Activated T-cell treated with anti-CD3 and anti-CD28 coated beads for 4 hours (primary cell): Measurements from ENCODE around the gene TSHZ2.

Experiments used
- DNase-seq: peaks from one replicate; pipeline ENCODE4 v3.0.0-alpha.2; 2020

Gene TSHZ2

GRCh38 chr20:53069132-53069531 lies 97.0 kb downstream of the TSHZ2 start:
- DNase-seq, result no peak

DNA sequence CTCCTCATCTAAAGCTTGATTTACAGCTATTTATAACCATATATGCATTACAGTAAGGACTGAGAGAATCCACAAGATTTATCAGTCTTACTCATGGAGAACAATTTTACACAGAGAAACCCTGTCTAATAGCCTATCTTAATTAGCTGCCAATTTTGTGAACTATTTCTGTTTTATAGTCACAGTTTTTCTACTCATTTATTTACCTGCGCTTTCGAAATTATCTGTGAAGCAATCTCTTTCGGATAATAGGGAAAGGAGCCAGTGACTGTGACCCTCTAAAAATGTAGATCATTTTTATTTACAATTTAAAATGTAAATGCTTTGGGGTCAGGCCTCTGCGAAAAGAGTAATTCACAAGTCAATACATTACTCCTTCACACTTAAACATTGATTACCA lies 98.1 kb downstream of the TSHZ2 start:
- no peak for DNase-seq

- peak; percentile 12 for DNase-seq
Observed at GRCh38 chr20:53070706-53071392, 98.7 kb downstream of the TSHZ2 start.

DNA sequence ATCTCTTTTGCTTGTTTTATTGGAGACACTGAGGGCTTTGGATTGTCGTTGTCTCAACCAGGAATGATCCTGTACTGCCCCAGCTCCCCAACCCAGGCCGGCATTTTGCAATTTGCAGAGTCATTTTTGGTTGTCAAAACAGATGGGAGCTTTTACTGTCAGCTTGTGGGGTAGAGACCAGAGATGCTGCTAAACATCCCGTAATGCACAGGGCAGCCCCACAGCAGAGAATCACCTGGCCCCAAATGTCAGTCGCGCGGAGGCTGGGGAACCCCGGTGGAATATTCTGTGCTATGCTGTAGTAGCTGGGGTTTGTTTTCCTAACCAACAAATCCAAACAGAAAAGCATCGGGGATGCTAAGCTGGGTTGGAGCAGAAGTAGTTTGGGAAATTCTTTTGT lies 99.7 kb downstream of the TSHZ2 start:
- DNase-seq, result no peak

DNA sequence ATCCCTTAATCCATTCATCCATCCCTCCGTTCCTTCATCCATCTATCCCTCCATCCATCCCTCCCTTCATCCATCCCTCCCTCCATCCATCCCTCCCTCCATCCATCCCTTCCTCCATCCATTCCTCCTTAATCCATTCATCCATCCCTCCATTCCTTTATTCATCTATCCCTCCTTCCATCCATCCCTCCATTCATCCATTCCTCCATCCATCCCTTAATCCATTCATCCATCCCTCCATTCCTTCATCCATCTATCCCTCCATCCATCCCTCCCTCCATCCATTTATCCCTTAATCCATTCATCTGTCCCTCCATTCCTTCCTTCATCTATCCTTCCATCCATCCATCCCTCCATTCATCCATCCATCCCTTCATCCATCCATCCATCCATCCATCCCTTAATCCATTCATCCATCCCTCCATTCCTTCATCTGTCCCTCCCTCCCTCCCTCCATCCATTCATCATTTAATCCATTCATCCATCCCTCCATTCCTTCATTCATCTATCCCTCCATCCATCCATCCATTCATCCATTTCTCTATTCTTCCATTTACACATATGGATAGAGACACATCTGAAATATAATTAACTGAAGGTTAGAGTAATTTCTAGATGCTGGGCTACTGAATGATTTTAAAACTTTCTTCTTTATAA lies 100.9 kb downstream of the TSHZ2 start:
- DNase-seq, result no peak

DNA sequence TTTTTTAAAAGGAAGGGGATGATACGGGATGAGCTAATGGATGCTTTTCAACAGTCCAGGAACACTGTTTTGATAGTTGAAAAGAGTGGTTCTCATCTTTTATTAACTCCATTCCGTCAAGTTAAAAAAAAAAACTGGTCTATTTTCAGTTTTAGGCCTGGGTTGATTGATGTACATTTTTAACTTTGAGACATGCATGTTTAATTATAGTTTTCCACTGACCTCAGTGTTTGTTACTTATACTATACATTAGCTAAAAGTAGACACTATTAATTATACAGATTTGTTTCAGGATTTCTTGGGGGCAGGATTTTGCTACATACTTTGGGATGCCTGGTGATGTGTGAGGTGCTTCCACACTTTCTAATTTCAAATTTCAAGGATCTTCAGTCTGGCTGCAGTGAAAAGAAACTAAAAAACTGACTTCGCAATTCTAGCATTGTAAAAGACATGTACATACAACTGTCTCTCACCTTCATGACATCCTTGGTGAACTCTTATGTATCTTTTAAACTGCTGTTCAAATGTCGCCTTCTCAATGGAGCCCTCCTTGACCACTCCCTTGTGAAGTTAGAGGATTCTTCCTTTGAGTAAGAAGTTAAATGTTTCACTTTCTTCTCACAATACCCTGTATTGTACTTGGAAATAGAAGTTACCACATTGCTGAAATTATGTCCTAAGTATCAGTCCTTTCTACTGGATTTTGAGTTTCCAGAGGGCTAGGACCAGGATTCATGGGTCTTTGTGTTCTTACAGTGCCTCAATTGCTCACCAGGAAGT lies 101.7 kb downstream of the TSHZ2 start:
- DNase-seq, result no peak

DNA sequence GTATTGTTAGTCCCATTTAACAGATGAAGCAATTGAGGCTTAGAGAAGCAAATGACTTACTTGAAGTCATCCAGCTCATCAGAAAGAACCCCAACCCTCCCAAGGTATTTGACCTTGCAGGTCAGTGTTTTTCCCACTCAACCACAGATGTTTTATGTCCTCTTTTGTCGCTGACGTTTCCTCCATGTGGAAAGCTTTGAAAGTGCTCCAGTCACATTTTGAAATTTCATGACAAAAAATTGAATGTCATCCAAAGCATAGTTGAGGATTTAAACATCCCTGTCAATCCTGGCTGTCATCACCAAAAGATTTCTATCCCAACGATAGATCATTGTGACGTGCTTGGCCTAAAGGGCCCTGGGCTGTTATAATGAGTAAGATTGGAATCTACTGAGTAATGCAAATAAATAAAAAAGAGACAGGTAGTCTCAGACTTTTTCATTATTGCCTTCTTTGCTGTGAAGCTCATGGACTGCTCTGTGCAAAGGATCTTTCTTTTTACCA lies 102.7 kb downstream of the TSHZ2 start:
- DNase-seq, result no peak

GRCh38 chr20:53076668-53077067 lies 104.5 kb downstream of the TSHZ2 start:
- DNase-seq, result no peak

DNA sequence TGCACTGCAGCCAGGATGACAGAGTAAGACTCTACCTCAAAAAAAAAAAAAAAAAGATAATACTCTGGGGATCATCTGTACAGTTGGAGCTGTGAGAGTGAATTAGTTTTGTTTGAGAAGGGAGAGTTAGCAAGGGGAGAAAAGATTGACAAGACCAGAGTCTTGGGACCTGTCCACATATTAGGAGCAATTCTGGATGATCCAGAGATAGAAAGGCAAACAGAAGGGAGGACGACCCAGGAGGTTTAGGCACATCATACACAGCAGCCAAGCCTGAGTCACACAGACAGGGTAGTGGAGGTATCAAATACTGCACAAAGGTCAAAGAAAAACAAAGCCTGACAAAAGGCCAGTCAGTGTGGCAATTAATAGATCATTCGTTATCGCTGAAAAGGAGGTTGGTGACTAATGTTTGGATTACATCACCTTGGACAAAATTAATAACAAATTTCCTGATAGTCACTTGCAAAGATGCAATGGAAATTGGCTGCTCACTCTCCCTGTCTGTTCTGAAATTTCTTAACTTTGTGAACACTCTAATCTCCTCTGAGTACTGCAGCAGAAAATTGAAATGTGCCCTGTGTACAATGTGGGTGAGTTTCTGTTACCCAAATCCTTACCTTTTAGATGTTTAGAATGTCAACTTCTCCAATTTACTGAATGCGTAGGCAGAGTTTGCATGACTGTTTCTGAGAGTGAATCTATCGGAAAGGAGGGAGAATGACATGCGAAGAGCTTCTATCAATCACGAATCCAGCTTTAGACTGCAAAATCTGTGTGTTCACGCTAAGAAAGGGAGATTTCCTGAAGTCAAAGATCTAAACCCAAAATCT lies 105.4 kb downstream of the TSHZ2 start:
- no peak for DNase-seq

GRCh38 chr20:53078761-53079160 lies 106.6 kb downstream of the TSHZ2 start:
- no peak for DNase-seq

GRCh38 chr20:53079261-53079691 lies 107.1 kb downstream of the TSHZ2 start:
- DNase-seq, result no peak

- no peak for DNase-seq
Observed at GRCh38 chr20:53079828-53080686, 107.9 kb downstream of the TSHZ2 start.

DNA sequence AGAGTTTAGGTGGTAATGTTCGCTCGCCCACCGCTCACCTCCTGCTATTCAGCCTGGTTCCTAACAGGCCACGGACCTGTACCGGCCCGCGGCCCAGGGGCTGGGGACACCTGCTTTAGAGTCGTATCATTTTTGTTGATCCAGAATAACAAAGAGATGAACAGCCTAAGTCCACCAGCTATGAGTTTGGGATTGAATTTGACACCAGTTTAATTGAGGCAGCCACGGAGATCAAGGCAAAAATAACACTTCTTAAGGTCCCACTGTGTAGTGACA lies 108.5 kb downstream of the TSHZ2 start:
- DNase-seq, result no peak

DNA sequence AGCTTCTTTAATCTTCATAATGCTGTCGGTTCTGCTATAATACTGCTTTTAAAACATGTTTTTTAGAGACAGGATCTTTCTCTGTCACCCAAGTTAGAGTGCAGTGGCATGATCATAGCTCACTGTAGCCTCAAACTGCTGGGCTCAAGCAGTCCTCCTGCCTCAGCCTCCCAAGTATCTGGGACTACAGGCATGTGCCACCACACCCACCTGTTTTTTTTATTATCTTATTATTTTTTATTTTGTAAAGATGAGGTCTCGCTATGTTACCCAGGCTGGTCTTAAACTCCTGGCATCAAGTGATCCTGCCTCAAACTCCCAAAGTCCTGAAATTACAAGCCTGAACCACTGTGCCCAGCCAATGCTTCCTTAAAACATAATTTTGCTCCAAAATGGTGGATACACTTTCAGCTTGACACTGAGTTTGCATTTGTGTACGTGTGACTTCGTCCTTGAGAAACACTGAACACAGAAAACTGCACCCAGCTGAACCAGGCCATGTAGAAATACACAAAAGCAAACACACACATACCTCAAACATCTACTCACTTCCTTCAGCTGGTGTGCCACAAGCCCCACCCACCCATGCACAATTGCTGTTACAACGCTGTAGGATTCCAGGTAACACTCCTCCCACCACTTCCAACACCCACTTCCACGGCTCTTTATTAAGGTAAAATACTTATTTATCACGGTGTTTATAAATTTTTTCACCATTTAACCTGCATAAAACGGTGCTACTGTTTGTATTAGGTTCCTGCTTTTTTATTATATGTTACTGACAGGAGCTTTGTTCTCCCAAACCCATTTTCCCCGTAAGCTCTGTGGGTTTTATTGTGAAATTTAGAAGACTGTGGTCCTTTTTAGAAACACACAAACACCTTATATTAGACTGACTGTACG lies 109.1 kb downstream of the TSHZ2 start:
- no peak for DNase-seq

DNA sequence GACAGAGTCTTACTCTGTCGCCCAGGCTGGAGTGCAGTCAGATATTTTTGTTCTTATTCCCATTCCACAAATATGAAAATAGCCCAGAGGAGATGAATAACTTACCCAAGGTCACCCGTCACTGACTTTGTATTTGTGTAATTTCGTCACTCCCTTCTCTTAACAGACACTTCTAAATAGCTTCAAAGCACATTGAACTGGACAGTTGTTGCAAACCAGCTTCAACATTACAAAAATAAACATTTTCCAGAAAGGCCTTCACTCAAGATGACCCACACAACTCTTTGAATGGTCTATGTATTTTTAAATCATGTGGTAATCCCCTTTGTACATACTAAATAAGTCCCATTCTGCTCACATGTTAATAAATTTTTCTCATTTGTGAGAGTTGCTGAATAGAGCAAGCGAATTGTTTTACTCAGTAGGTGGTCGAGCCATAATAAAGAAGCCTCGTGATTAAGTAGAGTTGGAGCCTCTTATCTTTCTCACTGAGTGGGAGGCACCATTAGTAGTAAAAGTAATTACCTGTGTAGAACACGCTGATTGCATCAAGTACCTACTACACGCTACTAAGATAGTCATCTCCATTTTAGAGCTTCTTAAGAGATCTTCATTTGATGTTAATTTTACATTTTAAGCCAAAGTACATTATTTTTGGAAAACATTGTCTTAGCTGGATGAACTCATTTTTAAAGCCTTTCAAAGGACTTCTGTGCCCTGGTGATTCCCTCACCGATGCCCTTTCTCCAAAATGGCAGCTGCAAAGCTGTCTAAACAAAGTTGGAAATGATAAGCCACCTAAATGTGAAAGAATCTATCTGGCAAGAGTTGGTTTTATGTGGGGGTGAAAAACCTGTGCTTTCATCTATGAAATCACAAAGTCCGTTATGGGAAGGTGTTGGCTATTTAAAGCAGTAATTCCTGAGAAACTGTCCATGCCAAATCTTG lies 110.0 kb downstream of the TSHZ2 start:
- no peak for DNase-seq

DNA sequence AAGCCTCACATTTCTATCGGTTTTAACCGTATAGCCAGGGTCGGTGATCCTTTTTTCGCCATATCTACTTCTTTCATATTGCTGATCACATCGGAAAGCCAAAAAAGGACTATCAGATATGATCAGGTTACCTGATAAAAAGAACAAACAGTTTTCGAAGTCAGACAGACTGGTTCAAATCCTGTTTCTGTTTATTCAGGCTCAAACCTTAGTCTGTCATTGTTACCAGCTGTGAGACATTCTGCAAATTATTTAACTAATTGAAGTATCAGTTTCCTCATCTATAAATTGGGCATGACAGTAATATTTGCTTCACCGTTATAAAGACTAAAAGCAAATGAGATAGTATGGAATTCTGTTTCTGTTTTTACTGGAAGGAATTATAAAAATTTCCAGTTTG lies 111.3 kb downstream of the TSHZ2 start:
- no peak for DNase-seq

- no peak for DNase-seq
Observed at GRCh38 chr20:53084408-53084997, 112.3 kb downstream of the TSHZ2 start.

DNA sequence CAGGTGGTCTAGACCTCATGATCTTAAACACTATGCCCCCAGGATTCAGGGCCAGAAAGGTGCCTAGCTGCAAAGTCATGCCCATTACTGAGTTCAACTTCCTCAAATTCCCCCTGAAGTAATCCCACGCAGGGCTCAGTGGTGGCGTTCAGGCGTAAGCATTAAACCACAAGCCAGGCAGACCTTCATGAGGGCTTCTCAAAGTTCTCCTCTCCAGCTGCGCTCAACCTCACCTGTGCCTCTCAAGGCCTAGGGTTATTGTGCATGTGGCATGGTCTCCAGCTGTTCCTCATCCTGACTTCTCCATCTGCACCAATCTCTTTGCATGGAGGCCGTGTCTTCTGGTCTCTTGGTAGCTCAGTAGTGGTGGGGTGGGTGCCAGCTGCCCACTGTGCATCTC lies 113.6 kb downstream of the TSHZ2 start:
- DNase-seq, result no peak

- DNase-seq, result no peak
Observed at GRCh38 chr20:53087037-53087777, 115.0 kb downstream of the TSHZ2 start.
